ENCODE measurements around the gene SLC26A6.

Gene SLC26A6

DNA sequence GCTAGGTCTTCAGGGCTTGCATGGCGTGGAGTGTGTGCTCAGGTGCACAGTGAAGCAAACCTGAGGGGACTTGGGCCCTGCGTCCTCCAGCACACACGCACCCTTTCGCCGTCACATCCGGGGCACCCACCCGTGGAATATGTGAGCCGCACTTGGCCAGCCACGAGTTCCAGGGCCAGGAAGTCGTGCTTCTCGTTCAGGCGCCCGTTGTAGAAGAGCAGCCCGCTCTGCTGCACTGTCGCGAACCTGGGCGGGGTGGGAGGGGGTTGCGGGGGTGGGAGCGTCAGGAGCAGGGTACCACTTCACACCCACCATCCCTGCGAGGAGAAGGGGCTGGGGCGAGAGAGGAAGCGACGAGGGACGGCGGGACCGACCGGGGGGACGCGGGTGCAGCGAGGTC is 20.3 kb upstream of the SLC26A6 start:
- ChIA-PET CTCF (interaction anchor here (1.0 to 7.0 kb wide), 2 partner anchors 19 to 20 kb away, joined by 4 to 43 read pairs; partner anchors contain the start of gene SLC26A6), POLR2A (no interaction called here)
- TF ChIP-seq CTCF (IDR thresholded peaks at IDR 0.05; ENCODE audit: control extremely low read depth, extremely low read depth, low read depth, missing control alignments), result no peak
- no peak for DNase-seq (ENCODE audit: extremely low spot score)

DNA sequence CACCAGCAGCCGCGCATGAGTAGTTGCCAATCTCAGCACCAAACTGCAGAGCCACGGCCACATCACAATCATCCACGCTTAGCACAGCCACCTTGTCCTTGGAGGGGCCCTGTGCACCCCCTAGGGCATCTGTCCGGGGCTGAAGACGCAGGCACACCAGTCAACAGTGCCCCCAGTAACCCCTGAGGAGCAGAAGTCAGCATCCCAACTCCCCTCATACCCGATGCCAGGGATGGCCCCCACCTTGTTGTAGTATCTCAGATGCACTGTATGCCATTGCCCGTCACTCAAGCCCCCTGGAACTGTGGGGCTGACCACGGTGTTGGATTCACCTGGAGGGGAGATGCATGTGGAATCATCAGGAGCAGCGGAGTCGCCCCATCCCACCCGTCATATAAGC is 19.8 kb upstream of the SLC26A6 start:
- ChIA-PET POLR2A (no interaction called here), CTCF (interaction anchor here (1.2 to 7.0 kb wide), 5 partner anchors 8 to 219 kb away, joined by 3 to 43 read pairs (median 4); partner anchors contain the start of genes CELSR3 and SLC26A6)

GRCh38 chr3:48652923-48653715 is 17.9 kb upstream of the SLC26A6 start:
- POLR2A ChIA-PET, result no interaction called here
- DNase-seq (ENCODE audit: extremely low spot score), result no peak
- TF ChIP-seq CTCF (IDR thresholded peaks at IDR 0.05; ENCODE audit: control extremely low read depth, extremely low read depth, low read depth, missing control alignments), result no peak
- CTCF ChIA-PET, result interaction anchor here (1.0 to 7.0 kb wide), 5 partner anchors 9 to 217 kb away, joined by 3 to 43 read pairs (median 4); partner anchors contain the start of genes CELSR3 and SLC26A6

More for the DNA sequence above, 19.8 kb upstream of the SLC26A6 start:
- no peak for TF ChIP-seq CTCF (IDR thresholded peaks at IDR 0.05; ENCODE audit: control extremely low read depth, extremely low read depth, low read depth, missing control alignments)
- DNase-seq (ENCODE audit: extremely low spot score), result no peak

GRCh38 chr3:48651771-48652170 is 16.5 kb upstream of the SLC26A6 start:
- no peak for DNase-seq (ENCODE audit: extremely low spot score)
- ChIA-PET CTCF (interaction anchor here (4.9 to 7.0 kb wide), 2 partner anchors 12 to 17 kb away, joined by 28 to 43 read pairs; partner anchors contain the start of genes CELSR3 and SLC26A6), POLR2A (no interaction called here)
- TF ChIP-seq CTCF (IDR thresholded peaks at IDR 0.05; ENCODE audit: control extremely low read depth, extremely low read depth, low read depth, missing control alignments), result no peak

DNA sequence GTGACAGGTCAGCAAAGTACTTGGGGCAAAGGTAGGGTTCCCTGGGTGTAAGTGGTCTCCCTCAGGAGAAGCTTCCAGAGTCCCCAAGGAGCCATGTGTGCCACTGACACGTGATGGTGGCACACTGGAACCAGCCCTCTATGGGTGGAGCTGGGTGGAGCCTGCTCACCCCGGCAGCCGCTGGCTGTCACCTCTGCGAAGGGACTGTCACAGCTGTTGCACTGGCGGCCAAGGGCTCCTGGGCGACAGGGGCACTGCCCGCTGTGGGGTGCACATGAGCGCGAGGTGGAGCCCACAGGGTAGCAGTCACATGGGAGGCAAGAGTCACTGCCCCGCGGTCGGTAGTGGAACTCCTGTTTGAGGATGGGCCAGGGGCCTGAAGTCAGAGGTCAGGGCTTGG is 15.5 kb upstream of the SLC26A6 start:
- TF ChIP-seq CTCF (IDR thresholded peaks at IDR 0.05; ENCODE audit: control extremely low read depth, extremely low read depth, low read depth, missing control alignments), result no peak

DNA sequence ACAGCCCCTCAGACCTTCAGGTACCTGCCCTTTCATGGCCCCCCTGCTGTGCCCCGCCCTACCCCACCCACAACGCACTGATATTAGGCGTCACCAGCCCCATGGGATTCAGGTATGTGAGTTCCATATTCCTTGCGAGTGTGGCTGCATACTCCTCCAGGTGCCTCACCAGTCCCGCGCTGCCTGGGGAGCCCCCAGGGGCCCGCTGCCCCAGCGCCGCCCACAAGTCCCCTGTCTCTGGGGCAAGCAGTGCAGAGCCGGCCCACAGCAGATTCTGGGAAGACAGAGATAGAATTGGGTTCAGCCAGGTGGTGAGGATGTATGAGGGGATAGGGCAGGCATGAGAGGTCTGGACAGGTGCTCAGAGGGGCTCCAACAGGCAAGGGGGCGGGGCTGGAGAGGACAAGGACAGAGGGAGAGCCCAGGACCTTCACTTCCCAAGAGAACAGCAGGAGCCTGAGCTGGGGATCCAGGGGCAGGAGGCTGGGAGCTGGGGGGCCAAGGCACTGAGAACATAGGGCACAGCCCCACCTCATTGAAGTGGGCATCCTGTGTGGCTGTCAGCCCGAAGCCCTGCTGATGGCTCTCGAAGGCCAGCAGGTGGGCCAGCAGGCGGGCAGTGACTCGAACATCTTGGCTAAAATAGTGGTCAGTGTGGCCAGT is 13.1 kb upstream of the SLC26A6 start:
- ChIA-PET CTCF (interaction anchor here (1.8 to 2.1 kb wide), 2 partner anchors 14 to 212 kb away, joined by 5 to 7 read pairs; partner anchors contain the start of gene SLC26A6), POLR2A (interaction anchor here (0.6 kb wide), 1 partner anchor 142 kb away, joined by 4 read pairs; no protein-coding TSS in a partner anchor)
- TF ChIP-seq CTCF (IDR thresholded peaks at IDR 0.05; ENCODE audit: control extremely low read depth, extremely low read depth, low read depth, missing control alignments), result no peak
- no peak for DNase-seq (ENCODE audit: extremely low spot score)

More for the DNA sequence above, 15.5 kb upstream of the SLC26A6 start:
- POLR2A ChIA-PET, result no interaction called here
- no peak for DNase-seq (ENCODE audit: extremely low spot score)
- CTCF ChIA-PET, result interaction anchor here (4.9 kb wide), 1 partner anchor 13 kb away, joined by 28 read pairs; the partner anchor contains the start of gene CELSR3
